Stimulated activated CD8-positive, alpha-beta memory T cell treated with anti-CD3 and anti-CD28 coated beads, Interleukin-7, amount 100 ng/mL, for 24 hours (primary cell): Measurements from ENCODE around the gene HERC3.

Source experiments
- DNase-seq: peaks from one replicate; pipeline ENCODE4 v3.0.0-alpha.2; 2020; ENCODE audit warnings: low read depth

The HERC3 gene

DNA sequence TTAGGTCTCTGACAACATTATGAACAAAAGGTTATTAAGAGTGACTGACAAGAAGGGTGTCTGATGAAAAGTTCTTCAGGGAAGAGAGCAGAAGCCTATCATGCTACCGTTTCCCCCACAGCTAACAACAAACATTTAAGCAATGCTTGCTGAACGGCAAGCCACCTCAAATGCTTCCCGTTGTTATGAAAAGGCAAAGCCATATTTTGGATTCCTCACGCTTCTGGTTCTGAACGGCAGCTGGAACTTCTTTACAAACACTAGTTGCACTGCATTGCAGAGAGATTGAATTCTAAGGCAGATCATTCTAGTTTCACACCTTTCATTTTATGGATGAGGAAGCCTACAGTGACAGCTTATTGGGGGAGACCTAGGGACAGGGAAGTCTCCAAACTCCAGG, 153.9 kb downstream of the HERC3 start:
- DNase-seq = no peak

DNA sequence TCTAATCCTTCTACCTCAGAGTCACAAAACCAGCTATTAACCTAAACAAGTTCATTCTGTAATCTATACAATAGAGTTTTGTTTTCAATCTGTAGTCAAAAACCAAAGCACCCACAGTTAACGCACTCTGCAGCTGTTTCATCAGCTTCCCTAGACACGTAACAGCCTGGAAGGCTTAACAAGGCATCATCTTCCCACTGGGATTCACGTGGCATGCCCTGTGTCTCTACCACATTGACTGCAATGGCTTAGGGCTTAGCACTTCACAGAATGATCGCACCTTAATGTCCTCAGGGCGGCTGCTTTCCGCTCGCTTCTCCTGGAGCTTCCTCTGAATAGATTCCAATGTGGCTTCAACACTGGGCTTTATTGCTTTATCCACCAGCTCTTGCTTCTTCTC, 155.1 kb downstream of the HERC3 start:
- DNase-seq = no peak

DNA sequence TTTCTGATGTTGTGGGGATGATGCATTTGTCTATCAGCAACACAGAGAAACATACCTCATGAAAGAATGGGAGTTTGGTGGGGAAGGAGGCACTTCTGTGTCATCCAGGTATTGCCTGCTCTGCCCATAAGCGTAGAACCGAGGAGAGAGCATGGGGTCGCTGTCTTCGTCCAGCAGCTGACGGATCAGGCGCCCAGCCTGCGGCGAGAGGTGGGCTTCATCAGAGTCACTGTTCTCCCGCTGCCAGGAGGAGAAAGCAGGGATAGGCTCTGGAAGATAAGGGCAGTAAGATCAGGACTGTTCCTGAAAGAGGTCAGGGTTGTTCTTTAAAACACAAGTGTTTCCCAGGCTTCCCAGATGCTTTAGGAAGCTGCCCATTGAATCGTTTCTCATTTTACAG, 158.1 kb downstream of the HERC3 start:
- DNase-seq = no peak

DNA sequence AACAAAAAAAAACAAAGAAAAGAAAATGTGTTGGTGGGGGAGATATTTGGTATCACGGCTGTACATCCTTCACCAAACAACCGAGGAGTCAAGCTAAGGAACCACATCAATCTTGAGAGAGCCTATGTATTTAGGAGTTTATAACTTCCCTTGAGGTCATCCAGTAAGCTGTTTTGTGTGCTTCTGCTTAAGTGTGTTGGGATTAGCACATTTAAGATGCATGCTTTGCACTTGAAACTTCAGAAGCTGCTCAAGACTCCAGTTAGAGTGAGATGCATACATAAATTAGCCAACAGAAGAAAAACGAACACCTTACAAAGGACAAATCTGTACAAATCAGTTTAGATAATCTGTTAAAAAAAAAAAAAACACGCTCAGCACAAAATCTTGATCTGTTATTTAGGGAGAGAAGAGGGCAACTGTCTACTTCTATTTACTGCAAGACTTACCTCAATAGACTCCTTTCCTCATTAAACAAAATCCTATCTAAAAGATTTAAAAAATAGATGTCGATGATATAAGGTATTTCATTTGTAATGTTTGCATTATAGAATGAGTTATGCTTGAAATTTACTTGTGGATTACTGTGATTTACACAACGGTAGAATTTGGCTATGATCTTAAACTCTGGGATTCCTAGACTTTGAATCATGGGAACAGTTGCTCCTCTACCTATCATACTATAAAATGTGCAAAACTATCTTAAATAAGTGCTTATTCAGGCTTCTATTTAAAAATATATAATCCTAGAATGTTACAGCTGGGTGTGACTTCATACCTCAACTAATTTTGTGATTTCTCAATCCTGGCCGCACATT, 159.2 kb downstream of the HERC3 start:
- DNase-seq = no peak

DNA sequence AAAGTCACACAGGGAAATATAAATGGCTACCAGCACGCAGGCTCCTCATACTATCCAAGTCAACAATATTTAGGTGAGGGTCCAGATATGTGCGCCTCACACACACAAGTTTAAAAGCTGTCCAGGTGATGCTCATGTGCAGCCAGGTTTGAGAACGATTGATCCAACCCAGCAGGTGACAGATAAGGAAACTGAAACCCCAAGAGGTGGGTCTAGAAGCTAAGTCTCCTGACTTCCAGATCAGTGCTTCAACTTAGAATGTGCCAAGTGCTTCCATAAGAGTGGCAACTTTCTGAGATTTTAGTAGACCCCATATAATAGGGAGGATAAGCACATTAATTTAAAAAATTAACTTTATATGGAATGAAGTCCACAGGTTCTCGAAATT, 159.8 kb downstream of the HERC3 start:
- DNase-seq = no peak

DNA sequence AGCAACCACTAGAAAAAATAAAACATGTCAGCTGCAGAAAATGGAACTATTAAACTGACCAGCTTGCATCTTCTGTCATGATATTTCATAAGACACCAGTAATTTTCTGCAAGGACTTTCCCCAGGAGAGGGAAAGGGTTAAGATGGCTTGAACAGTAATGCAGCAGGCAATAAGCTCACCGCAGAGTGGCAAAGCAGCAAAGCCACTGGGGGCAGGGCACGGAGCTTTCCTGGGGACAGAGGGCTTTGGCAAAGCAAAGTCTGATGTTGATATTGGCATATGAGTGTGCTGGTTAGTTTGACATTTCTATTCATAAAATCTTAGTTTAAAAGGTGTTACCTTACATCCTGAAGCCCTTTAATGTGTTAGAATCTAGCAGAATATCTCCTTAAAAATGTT, 160.5 kb downstream of the HERC3 start:
- no peak for DNase-seq

DNA sequence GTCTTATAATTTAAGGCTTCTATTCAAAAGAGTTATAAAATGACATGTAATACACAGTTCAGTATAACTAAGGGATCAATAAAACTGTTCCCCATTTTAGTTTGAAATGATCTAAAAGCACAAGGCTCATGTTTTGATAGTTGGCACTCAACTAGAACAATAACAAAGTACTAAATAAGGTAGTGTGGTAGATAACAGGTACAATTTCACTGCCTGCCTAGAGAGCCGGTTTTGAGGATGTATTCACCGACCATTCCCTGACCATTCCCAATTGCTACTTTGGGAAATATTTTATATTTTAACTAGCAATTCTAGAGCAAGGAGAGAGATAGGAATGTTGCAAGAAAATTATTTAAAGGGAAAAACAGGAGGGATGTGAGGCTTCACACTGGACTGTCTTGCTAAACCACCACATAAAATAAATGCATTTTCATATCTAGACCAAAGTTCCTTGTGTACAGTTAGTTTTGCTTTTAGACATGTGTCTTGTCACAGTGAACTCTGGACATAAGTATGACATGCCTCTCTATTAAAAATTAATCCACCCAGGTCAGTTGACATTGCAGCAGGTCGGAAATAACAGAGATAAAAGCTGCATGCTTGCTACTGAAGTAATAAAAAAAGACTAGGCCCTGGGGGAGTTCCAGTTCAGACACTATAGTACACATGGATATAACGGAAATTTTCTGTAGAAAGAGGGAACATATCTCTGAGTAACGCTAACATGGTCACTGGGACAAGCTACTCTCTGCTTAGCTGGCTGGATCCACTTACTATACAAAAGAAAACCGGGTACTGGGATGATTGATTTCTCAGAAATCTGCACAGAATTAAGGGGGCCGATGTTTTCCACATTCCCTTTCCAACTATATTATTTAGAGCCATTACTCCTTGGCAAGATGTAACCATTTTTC, 161.6 kb downstream of the HERC3 start:
- no peak for DNase-seq

DNA sequence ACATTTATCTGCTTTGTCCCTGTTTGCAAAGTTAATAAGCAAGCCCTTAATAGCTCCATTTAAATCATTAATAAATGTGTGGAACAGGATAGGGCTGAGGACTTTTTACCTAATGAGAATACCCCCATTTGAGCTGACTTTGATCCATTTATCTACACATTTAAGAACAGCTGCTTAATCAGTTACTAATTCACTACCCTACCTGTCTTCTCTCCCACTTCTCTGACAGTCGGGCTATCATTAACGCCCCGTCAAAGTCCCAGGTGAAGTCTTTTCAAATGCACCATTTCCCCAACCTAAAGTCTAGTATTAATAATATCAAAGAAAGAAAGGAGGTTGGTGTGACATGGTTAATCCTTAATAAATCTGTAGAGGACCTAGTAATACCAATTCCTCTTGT, 162.5 kb downstream of the HERC3 start:
- DNase-seq = no peak

DNA sequence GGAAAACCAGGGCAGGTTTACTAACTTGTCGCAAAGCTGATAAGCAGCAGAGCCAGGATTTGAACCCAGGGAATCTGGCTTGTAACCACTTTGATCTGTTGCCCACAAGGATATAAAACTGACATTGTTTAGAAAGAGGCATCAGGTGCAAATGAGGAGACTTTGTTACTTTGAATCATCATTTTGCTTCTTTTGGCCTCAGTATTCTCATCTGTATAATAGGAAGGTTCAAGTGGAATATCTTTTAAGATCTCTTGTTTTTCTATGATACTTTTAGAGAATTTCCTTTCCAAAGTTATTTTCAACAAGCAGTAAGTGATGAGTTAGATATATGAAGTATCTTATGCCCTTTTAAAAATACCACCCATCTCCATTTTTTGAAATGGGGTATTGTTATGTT, 163.2 kb downstream of the HERC3 start:
- no peak for DNase-seq

DNA sequence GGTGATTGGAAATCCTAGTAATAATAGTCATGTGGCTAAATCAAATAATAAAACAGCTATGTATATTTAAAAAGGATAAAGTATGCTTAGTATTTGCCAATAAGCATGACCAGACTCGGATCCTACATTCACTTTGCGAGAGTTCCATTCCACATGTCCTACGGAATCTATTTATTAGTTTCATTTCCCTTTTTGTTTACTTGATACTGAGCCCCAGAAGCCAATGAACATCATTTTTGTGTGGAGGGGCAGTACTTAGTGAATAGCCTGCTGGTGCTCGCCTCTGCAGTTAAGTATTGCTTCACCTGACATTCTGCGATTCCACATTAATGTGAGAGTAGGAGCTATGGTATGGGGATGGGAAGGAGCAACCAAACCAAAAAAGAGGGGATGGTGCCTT, 163.9 kb downstream of the HERC3 start:
- DNase-seq = no peak

DNA sequence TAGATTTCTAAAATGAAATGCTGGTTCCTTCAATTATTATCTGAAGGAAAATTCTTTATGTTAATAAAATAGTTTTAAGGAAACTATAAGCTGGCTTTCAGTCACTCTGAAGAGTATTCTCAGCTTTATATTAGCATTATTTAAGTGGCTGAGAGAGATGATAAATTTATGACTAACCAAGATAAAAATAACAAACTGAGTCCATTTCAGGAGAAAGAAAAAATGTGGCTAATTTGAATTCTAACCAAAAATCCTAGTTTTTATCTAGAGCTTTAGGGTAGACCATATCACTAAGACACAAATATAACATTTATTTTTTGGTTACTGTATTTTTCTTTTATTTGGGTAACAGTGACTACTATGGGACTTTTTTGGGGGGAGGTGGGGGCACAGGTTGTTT, 164.8 kb downstream of the HERC3 start:
- DNase-seq = no peak

DNA sequence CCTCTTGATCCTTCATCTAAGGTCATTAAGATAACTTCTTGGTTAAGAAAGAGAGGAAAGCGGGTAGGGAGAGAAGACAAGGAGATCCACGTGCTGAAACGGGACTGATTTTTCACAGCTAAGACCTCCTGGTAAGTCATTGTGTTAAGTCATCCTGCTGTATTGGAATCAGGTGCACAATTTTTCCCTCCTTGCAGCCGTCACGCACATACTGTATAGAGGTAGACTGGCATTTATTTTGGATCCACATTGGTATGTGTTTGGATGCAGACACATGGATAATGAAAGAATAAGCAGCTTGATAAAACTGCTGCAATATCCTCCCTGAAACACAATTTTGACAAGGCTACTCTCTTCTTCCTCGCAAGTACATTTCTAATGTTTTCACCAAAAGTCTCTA, 165.5 kb downstream of the HERC3 start:
- no peak for DNase-seq
